Measurements from ENCODE around the gene SKIC2.
"Not testable (repeated sequence)": the region's sequence is repeated elsewhere in the genome, so short reads cannot be mapped to it uniquely, and the experiment has no call there.

GRCh38 chr6:31976065-31976464, 17.1 kb downstream of the SKIC2 start:
- not testable (repeated sequence) for TF ChIP-seq CTCF (conservative IDR thresholded peaks at IDR 0.05; ENCODE audit: low read depth, low read length); EZH2 (IDR thresholded peaks at IDR 0.05; ENCODE audit: borderline replicate concordance, low read depth, low read length, poor library complexity, severe bottlenecking)

Data from A673 (cell line).